RWPE1 (cell line): ENCODE results near the gene UBLCP1.
A peak's percentile ranks its signal among the peaks of the same experiment; 100 is the strongest.

Experiments used
- CTCF ChIA-PET: fragments of 350-600 bp; sonication (Branson Sonifier 250); formaldehyde crosslinking; extraction: SDS; loops from one replicate; lab custom pipeline; 2021; lab: Yijun Ruan, JAX
- POLR2A ChIA-PET: fragments of 400-600 bp; formaldehyde crosslinking; extraction: SDS; loops from one replicate; lab custom pipeline; 2020; ENCODE audit warnings: antibody characterized with exemption; ENCODE audit not compliant: low non-redundant PET; lab: Yijun Ruan, JAX
- DNase-seq: peaks from one replicate; pipeline ENCODE4 v3.0.0; 2012; ENCODE audit warnings: low spot score
- H3K27ac ChIP-seq: fragments of 450-650 bp; 2 replicates; pipeline ENCODE4 v1.5.1; 2017
- CTCF ChIP-seq: fragments of 450-650 bp; conservative IDR thresholded peaks from 2 replicates; pipeline ENCODE4 v1.5.1; 2017; ENCODE audit warnings: low read depth, mild to moderate bottlenecking

UBLCP1 gene

GRCh38 chr5:159244163-159244562 lies 18.9 kb upstream of the UBLCP1 start:
- ChIA-PET POLR2A (no interaction called here), CTCF (no interaction called here)
- DNase-seq, result no peak
- no peak overlapping the region for H3K27ac ChIP-seq
- no peak for TF ChIP-seq CTCF

GRCh38 chr5:159244890-159245289 lies 18.2 kb upstream of the UBLCP1 start:
- no peak for DNase-seq
- ChIA-PET POLR2A (no interaction called here), CTCF (interaction anchor here (0.6 kb wide), 1 partner anchor 168 kb away, joined by 4 read pairs; no protein-coding TSS in a partner anchor)
- H3K27ac ChIP-seq, result no peak overlapping the region
- TF ChIP-seq CTCF, result no peak

- H3K27ac ChIP-seq, result no peak overlapping the region
- CTCF ChIA-PET, result interaction anchor here (0.7 kb wide), 1 partner anchor 27 kb away, joined by 5 read pairs; no protein-coding TSS in a partner anchor
- TF ChIP-seq CTCF, result no peak
- no peak for DNase-seq
- POLR2A ChIA-PET, result no interaction called here
Measured at GRCh38 chr5:159249158-159249557, 13.9 kb upstream of the UBLCP1 start.

GRCh38 chr5:159252195-159252594 lies 10.9 kb upstream of the UBLCP1 start:
- TF ChIP-seq CTCF, result no peak
- H3K27ac ChIP-seq, result no peak overlapping the region
- POLR2A ChIA-PET, result interaction anchor here (0.7 kb wide), 1 partner anchor 9 kb away, joined by 3 read pairs; no protein-coding TSS in a partner anchor
- DNase-seq, result no peak
- CTCF ChIA-PET, result interaction anchor here (0.6 kb wide), 2 partner anchors 35 to 240 kb away, joined by 3 read pairs; no protein-coding TSS in a partner anchor

- no peak for TF ChIP-seq CTCF
- ChIA-PET POLR2A (no interaction called here), CTCF (interaction anchor here (0.8 kb wide), 1 partner anchor 38 kb away, joined by 7 read pairs; no protein-coding TSS in a partner anchor)
- DNase-seq, result no peak
- no peak overlapping the region for H3K27ac ChIP-seq
Measured at GRCh38 chr5:159257007-159257406, 6.1 kb upstream of the UBLCP1 start.

- TF ChIP-seq CTCF, result peak; percentile 18; the same call in 1 of the 2 replicates
- no peak for DNase-seq
- no peak overlapping the region for H3K27ac ChIP-seq
- CTCF ChIA-PET, result interaction anchor here (0.8 kb wide), 1 partner anchor 37 kb away, joined by 7 read pairs; no protein-coding TSS in a partner anchor
- POLR2A ChIA-PET, result no interaction called here
Measured at GRCh38 chr5:159257629-159258283, 5.3 kb upstream of the UBLCP1 start.
